Muscle layer of duodenum (tissue), 2 donors: ENCODE measurements around the gene MRE11.
"Not testable (repeated sequence)": the region's sequence is repeated elsewhere in the genome, so short reads cannot be mapped to it uniquely, and the experiment has no call there.

Source experiments
- H3K27ac ChIP-seq: one replicate; pipeline ENCODE4 v1.7.0; 2013; ENCODE audit warnings: mild to moderate bottlenecking, low read length
- H3K27me3 ChIP-seq: one replicate; pipeline ENCODE4 v1.7.0; 2013; ENCODE audit warnings: low read depth, mild to moderate bottlenecking, control low read depth, low read length
- H3K36me3 ChIP-seq, 2 donors: one replicate each; pipeline ENCODE4 v1.7.0; 2013; ENCODE audit warnings: low read length in 2 of 2, control low read depth in 1 of 2, mild to moderate bottlenecking in 1 of 2; ENCODE audit not compliant: insufficient read depth in 2 of 2, control insufficient read depth in 1 of 2
- H3K4me1 ChIP-seq, 2 donors: one replicate each; pipeline ENCODE4 v1.7.0; 2013; ENCODE audit warnings: low read length in 2 of 2, mild to moderate bottlenecking in 2 of 2, control low read depth in 1 of 2, moderate library complexity in 1 of 2; ENCODE audit not compliant: insufficient read depth in 2 of 2, control insufficient read depth in 1 of 2
- H3K4me3 ChIP-seq, 2 donors: one replicate each; pipeline ENCODE4 v1.7.0; 2013; ENCODE audit warnings: low read length in 2 of 2, low read depth in 1 of 2, mild to moderate bottlenecking in 1 of 2
- H3K9me3 ChIP-seq, 2 donors: one replicate each; pipeline ENCODE4 v1.7.0; 2013; ENCODE audit warnings: low read length in 2 of 2, control low read depth in 1 of 2, mild to moderate bottlenecking in 1 of 2; ENCODE audit not compliant: control insufficient read depth in 1 of 2
- donor health status: healthy.

MRE11 gene

DNA sequence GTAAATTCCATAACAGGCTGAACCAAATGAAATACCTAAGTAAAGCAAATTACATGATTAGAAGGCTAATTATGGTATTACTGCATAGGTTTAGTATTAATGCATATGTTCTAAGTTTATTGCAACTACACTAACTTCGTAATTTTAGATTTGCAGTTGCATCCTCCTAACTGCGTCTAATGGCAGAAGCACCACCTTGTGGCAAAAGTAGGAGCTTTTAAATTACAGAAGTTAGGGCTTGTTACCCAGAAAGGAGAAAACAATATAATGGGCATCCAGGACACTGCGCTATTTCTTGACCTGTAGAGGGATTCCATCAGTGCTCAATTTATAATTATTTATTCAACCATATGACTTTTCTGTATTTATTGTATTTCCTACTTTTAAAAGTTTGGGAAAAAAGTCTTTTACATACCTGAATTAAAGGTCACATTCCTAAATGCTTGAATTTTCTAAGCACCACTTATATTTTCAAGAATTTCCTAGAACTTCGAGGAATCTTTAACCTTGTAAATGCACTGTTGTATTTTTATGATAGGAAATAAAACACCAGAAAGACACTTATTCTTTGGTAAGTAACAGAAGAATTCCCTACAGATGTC is 76.2 kb downstream of the MRE11 start:
- Histone ChIP-seq H3K4me1 (peaks cover 0 to 3% of the 10 kb centered on the region in 2 donors), H3K4me3 (no peak overlapping the region), H3K36me3 (peaks cover 3 to 7% of the 10 kb centered on the region in 2 donors), H3K27ac (no peak overlapping the region), H3K9me3 (no peaks in the 10 kb centered on the region), H3K27me3 (no peaks in the 10 kb centered on the region)

GRCh38 chr11:94405062-94405833 is 88.4 kb downstream of the MRE11 start:
- H3K9me3 ChIP-seq = no peaks in the 10 kb centered on the region
- H3K4me1 ChIP-seq = peaks cover 0 to 14% of the 10 kb centered on the region in 2 donors
- H3K27me3 ChIP-seq = peaks cover 14% of the 10 kb centered on the region
- no peak overlapping the region for H3K4me3 ChIP-seq
- no peak overlapping the region for H3K27ac ChIP-seq
- no peaks in the 10 kb centered on the region for H3K36me3 ChIP-seq

DNA sequence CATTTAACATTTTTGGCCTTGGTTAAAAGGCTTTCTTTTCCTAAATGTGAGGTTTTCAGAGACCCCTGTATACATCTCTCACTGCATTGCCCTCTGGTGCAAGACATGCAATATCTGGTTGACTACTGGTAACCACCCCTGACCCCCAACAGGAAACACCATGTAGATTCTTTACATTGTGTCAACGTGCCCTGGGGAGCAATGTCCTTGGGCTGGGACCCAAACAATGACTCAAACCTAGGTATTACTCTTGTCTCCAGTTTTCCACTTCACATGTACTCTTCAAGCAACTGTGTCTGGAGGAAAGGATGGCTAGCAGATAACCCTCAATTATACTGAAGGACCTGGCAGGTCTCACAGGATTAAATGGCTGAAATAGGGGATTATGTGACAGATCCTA is 91.3 kb downstream of the MRE11 start:
- no peaks in the 10 kb centered on the region for H3K36me3 ChIP-seq
- H3K27ac ChIP-seq = no peak overlapping the region
- H3K4me3 ChIP-seq = no peak overlapping the region
- H3K27me3 ChIP-seq = peaks cover 24% of the 10 kb centered on the region
- H3K4me1 ChIP-seq = peaks cover 0 to 14% of the 10 kb centered on the region in 2 donors
- no peaks in the 10 kb centered on the region for H3K9me3 ChIP-seq

- no peaks in the 10 kb centered on the region for H3K9me3 ChIP-seq
- H3K27ac ChIP-seq = no peak overlapping the region
- no peaks in the 10 kb centered on the region for H3K36me3 ChIP-seq
- peaks cover 0 to 14% of the 10 kb centered on the region in 2 donors for H3K4me1 ChIP-seq
- H3K27me3 ChIP-seq = peaks cover 24% of the 10 kb centered on the region
- peak overlapping the region in 1 of 2 donors; percentile 70 for H3K4me3 ChIP-seq
Observed at GRCh38 chr11:94401773-94402265, 91.8 kb downstream of the MRE11 start.

DNA sequence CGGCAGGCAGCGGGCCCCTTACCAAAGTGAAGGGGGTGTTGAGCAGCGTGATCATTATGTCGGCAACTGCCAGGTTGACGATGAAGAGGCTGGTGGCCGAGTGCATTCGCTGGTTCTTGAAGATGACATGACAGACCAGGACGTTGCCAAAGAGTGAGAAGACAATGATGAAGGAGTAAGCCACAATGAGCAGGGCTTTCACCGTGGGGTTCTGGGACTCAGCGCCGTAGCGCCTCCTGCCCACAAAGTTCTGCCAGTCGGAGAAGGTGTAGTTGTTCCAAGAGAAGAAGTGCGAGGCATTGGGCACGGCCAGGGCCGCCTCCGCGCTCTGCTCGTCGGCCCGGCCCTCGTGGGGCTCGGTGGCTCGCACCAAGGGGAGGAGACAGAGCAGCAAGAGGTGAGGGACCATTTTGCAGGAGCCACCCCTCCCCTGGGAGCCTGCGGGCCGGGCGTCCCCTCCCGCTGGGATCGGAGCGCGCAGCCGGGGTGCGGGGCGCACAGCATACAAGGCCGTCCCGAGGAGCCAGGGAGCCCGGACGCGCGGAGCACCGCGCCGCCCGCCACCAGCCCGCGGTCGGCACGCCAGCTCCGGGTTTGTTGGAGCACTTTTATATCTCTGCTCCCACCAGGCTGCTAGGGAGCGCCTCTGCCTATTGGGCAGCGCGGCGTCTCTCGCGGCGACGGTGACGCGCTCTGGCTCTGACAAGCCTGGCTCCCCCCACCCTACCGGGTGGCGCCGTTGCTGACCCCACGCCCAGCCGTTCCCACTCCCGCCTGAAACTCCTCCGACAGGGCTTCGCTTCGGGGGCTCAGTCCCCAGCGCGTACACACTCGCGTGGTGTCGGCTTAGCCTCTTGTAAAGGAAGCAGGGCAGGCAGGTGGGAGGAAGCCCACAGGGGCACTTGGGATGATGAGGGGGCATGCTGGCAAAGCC is 92.5 kb downstream of the MRE11 start, which contains the start of gene GPR83:
Gene GPR83, minus strand, starts transcription at position 581 of the 934 bp plus-strand sequence. Its CDS starts 172 bp downstream, at position 409.
- no peaks in the 10 kb centered on the region for H3K36me3 ChIP-seq
- H3K27ac ChIP-seq = no peak within 1 kb of the TSS
- H3K9me3 ChIP-seq = no peaks in the 10 kb centered on the region
- H3K27me3 ChIP-seq = peaks cover 24% of the 10 kb centered on the region
- peaks cover 0 to 14% of the 10 kb centered on the region in 2 donors for H3K4me1 ChIP-seq
- H3K4me3 ChIP-seq = peak within 1 kb of the TSS; percentile 37 to 70

DNA sequence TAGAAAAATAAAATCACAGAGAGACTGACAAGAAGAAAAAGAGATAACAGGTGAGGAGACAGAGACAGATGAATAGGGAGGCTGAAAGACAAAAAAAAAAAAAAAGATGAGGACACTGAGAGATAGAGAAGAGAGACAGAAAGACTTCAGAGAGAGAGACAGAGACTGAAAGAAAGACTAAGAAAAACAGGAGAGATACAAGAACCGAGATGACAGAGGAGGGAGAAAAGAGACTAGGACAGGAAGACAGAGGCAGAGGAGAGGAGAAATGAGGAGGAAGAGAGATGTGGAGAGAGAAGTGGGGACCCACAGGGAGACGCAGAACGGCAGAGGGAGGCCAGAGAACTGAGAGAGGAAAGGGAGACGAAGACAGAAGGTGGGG is 93.2 kb downstream of the MRE11 start:
- no peaks in the 10 kb centered on the region for H3K9me3 ChIP-seq
- peaks cover 24% of the 10 kb centered on the region for H3K27me3 ChIP-seq
- H3K4me1 ChIP-seq = peaks cover 0 to 14% of the 10 kb centered on the region in 2 donors
- peak overlapping the region in 1 of 2 donors; percentile 70 for H3K4me3 ChIP-seq
- H3K27ac ChIP-seq = no peak overlapping the region
- H3K36me3 ChIP-seq = no peaks in the 10 kb centered on the region

DNA sequence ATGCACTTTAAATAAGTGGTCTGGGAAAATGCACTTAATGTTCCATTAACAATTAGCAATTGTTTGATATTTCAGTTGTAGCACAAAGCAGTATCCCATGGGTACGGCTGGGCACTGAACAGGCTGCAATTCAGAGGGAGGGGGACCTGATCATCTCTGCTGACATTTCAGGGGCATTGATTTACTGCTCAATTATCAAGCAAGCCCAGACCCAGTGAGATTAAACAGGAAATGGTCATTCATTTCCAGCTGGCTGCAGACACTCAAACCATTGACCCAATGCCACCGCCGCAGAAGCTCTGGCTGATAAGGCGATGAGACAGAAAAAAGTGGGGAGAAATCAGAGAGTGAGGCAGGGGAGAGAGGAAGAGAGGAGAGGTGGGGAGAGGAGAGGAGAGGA is 93.6 kb downstream of the MRE11 start:
- H3K27ac ChIP-seq = no peak overlapping the region
- H3K4me1 ChIP-seq = peaks cover 0 to 14% of the 10 kb centered on the region in 2 donors
- H3K27me3 ChIP-seq = peaks cover 24% of the 10 kb centered on the region
- H3K36me3 ChIP-seq = no peaks in the 10 kb centered on the region
- H3K4me3 ChIP-seq = peak overlapping the region in 1 of 2 donors; percentile 70
- no peaks in the 10 kb centered on the region for H3K9me3 ChIP-seq

GRCh38 chr11:94398101-94398500 is 95.5 kb downstream of the MRE11 start:
- no peak overlapping the region for H3K27ac ChIP-seq

DNA sequence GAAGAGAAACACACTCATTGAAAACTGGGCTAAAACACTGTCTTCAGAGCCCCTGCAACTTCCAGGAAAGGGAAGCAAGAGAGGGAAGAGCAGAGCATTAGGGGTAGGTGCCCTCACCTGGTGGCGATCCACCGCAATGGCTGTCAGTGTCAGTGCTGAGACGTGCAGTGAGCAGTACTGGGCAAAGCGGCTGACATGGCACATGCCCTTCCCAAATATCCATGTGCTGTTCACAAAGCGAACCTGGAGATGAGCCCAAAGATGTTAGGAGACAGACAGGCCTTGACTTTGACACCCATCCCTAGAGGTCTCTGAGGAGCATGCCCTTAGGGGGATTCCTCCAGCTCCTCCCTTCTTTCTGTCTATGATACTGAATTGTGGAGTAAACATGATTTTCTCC is 97.4 kb downstream of the MRE11 start:
- Histone ChIP-seq H3K27me3 (peaks cover 16% of the 10 kb centered on the region), H3K4me1 (peaks cover 0 to 8% of the 10 kb centered on the region in 2 donors), H3K9me3 (peaks cover 0 to 2% of the 10 kb centered on the region in 2 donors), H3K36me3 (no peaks in the 10 kb centered on the region), H3K4me3 (no peak overlapping the region), H3K27ac (no peak overlapping the region)

More at GRCh38 chr11:94398101-94398500, 95.5 kb downstream of the MRE11 start:
- Histone ChIP-seq H3K4me3 (no peak overlapping the region), H3K9me3 (no peaks in the 10 kb centered on the region), H3K27me3 (peaks cover 24% of the 10 kb centered on the region), H3K4me1 (peaks cover 0 to 14% of the 10 kb centered on the region in 2 donors), H3K36me3 (no peaks in the 10 kb centered on the region)

- not testable (repeated sequence) for H3K36me3 ChIP-seq, H3K4me3 ChIP-seq, H3K4me1 ChIP-seq, H3K9me3 ChIP-seq, H3K27me3 ChIP-seq, H3K27ac ChIP-seq
Observed at GRCh38 chr11:94391937-94392336, 101.7 kb downstream of the MRE11 start.

DNA sequence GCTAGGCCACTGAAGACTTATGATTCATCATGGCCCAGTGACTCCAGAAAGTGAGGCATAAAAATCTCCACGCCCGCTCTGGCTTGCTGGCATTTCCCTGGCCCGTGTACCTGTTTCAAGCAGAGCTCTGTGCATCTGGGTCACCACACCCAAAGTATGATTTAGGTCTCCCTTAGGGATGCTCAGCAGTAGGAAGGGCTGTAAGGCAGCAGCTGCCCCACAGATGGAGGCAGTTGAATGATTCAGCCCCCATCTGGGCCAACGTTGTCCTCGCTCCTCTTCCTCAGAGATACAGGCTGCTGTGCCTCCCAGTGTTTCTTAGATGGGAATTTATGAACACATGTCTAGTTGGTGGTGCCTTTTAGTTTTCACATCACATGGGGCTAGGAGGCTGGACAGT is 114.0 kb downstream of the MRE11 start:
- Histone ChIP-seq H3K27me3 (no peaks in the 10 kb centered on the region), H3K4me3 (no peak overlapping the region), H3K36me3 (no peaks in the 10 kb centered on the region), H3K4me1 (no peaks in the 10 kb centered on the region), H3K27ac (no peak overlapping the region), H3K9me3 (no peaks in the 10 kb centered on the region)
